ENCODE results near the gene RHOF.
"Not testable (repeated sequence)": the region's sequence is repeated elsewhere in the genome, so short reads cannot be mapped to it uniquely, and the experiment has no call there.

Gene RHOF

GRCh38 chr12:121790785-121791184 is 2.7 kb downstream of the RHOF start:
- not testable (repeated sequence) for DNase-seq

GRCh38 chr12:121789800-121790728 is 3.4 kb downstream of the RHOF start:
- no peak for DNase-seq

GRCh38 chr12:121789233-121789781 is 4.2 kb downstream of the RHOF start:
- no peak for DNase-seq

- DNase-seq = no peak
These were observed 5.2 kb downstream of the RHOF start for GRCh38 chr12:121788176-121788818.

- no peak for DNase-seq
These were observed 6.1 kb downstream of the RHOF start for GRCh38 chr12:121787063-121788025.

- DNase-seq = no peak
These were observed 7.1 kb downstream of the RHOF start for GRCh38 chr12:121786440-121786825.

GRCh38 chr12:121784460-121784859 is 9.0 kb downstream of the RHOF start:
- no peak for DNase-seq

- DNase-seq = no peak
These were observed 9.7 kb downstream of the RHOF start for GRCh38 chr12:121783766-121784165.

- DNase-seq = no peak
These were observed 11.2 kb downstream of the RHOF start for GRCh38 chr12:121781998-121782979.

GRCh38 chr12:121781484-121781997 is 11.9 kb downstream of the RHOF start:
- no peak for DNase-seq

GRCh38 chr12:121780429-121780828 is 13.1 kb downstream of the RHOF start:
- no peak for DNase-seq

GRCh38 chr12:121779422-121779895 is 14.0 kb downstream of the RHOF start:
- DNase-seq = no peak

- DNase-seq = no peak
These were observed 14.7 kb downstream of the RHOF start for GRCh38 chr12:121778567-121779421.

- DNase-seq = no peak
These were observed 17.0 kb downstream of the RHOF start for GRCh38 chr12:121776190-121777098.

GRCh38 chr12:121775501-121775900 is 18.0 kb downstream of the RHOF start:
- DNase-seq = no peak

GRCh38 chr12:121774968-121775474 is 18.5 kb downstream of the RHOF start:
- no peak for DNase-seq

GRCh38 chr12:121773011-121773777 is 20.3 kb downstream of the RHOF start:
- no peak for DNase-seq
